GM12864 (cell line): Measurements from ENCODE around the gene NOCT.

Experiments used
- DNase-seq: peaks from one replicate; pipeline ENCODE4 v3.0.0-alpha.2; 2011; ENCODE audit warnings: low read depth
- H3K4me3 ChIP-seq: 2 replicates; pipeline ENCODE4 v1.5.1; 2011; ENCODE audit warnings: mild to moderate bottlenecking, low read depth, low read length, control low read depth
- CTCF ChIP-seq: IDR thresholded peaks from 2 replicates; pipeline ENCODE4 v1.5.1; 2011; ENCODE audit warnings: low read depth, mild to moderate bottlenecking, moderate library complexity, low read length, control low read depth, inconsistent platforms; ENCODE audit errors: missing control alignments

NOCT gene

GRCh38 chr4:138978028-138978585 lies 37.5 kb upstream of the NOCT start:
- DNase-seq: no peak
- H3K4me3 ChIP-seq: no peak overlapping the region
- no peak for TF ChIP-seq CTCF

GRCh38 chr4:138978600-138978999 lies 37.0 kb upstream of the NOCT start:
- no peak for DNase-seq
- H3K4me3 ChIP-seq: no peak overlapping the region
- no peak for TF ChIP-seq CTCF

GRCh38 chr4:138979742-138980141 lies 35.8 kb upstream of the NOCT start:
- no peak overlapping the region for H3K4me3 ChIP-seq
- no peak for TF ChIP-seq CTCF
- no peak for DNase-seq

GRCh38 chr4:138981930-138982390 lies 33.6 kb upstream of the NOCT start:
- TF ChIP-seq CTCF: no peak
- DNase-seq: no peak
- H3K4me3 ChIP-seq: no peak overlapping the region

GRCh38 chr4:138982754-138983153 lies 32.8 kb upstream of the NOCT start:
- DNase-seq: no peak
- no peak overlapping the region for H3K4me3 ChIP-seq
- TF ChIP-seq CTCF: no peak

GRCh38 chr4:138983690-138984089 lies 31.9 kb upstream of the NOCT start:
- H3K4me3 ChIP-seq: no peak overlapping the region
- no peak for DNase-seq
- TF ChIP-seq CTCF: no peak

- DNase-seq: no peak
- no peak overlapping the region for H3K4me3 ChIP-seq
- TF ChIP-seq CTCF: no peak
Measured at GRCh38 chr4:138984647-138985046, 30.9 kb upstream of the NOCT start.
